GM21367 (cell line): Measurements from ENCODE around the gene ZSCAN5C.

Source experiments
- ATAC-seq: cut with Tn5 transposase; IDR thresholded peaks from one replicate; pipeline ENCODE4 v1.9.1; 2021; ENCODE audit not compliant: unreplicated experiment

The ZSCAN5C gene

DNA sequence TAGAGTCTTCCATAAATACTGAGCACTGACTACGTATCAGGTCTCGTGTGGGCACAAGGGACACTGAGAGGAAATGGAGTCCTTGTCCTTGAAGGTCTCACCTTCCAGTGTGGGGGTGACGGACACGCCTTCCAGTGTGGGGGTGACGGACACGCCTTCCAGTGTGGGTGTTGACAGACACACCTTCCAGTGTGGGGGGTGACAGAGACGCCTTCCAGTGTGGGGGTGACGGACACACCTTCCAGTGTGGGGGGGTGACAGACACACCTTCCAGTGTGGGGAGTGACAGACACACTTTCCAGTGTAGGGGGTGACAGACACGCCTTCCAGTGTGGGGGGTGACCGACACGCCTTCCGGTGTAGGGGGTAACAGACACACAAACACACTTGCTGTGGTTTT, 56.2 kb downstream of the ZSCAN5C start:
- ATAC-seq, result no peak
